ENCODE data around the gene IFNA4.

The IFNA4 gene

GRCh38 chr9:21165516-21165915 is 21.9 kb downstream of the IFNA4 start:
- DNase-seq: no peak

GRCh38 chr9:21160178-21160577 is 27.2 kb downstream of the IFNA4 start:
- DNase-seq: no peak

- no peak for DNase-seq
Measured at GRCh38 chr9:21155501-21155900, 31.9 kb downstream of the IFNA4 start.

GRCh38 chr9:21154018-21154608 is 33.3 kb downstream of the IFNA4 start:
- DNase-seq: no peak

DNA sequence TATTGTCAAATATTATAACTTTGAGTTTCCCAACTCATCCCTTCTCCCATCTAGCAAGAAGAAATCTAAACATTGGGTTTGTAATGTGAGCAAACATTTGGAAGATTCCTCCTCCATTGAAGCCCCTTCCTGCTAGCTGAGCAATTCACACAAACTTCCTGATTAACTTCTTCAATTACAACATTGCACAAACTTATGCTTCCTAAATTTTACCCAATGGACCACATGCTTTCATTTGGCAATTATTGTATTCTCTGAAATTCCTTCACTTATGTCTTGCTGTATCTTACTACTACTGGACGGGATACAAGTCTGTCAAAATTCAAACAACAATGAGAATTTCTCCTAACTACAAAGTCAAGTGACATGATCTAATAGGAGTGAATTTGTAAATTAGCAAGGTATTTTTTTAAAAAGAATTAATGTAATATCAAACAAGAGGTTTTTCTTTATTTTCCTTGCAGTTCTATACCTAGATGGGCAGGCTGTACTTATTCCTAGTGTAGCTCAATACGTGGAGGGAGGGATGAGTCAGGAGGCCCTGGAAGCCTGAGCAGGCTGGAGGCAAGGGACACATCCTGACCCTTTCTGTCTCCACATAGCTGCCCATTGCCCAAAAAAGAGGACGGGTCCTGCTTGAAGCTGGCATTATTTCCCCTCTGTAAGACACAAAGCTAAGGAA is 33.9 kb downstream of the IFNA4 start:
- no peak for DNase-seq

DNA sequence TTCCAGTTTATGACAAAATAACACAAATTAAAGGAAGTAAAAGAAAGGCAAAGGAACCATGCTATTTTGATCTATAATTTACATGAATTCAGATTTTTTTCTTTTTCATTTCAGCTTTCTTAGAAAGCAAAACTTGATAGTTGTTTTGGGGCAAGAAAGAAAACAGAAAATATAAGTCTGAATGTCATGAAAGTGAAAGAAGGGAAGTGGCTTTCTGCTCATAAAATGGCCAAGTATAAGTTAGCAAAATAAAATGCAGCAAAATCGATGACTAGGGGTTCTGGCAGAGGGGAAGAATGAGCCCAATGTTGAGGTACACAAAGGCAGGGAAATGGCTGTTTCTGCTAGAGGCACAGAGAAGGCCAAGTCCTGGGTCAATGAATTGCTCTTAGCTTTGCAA is 42.8 kb downstream of the IFNA4 start:
- no peak for DNase-seq

DNA sequence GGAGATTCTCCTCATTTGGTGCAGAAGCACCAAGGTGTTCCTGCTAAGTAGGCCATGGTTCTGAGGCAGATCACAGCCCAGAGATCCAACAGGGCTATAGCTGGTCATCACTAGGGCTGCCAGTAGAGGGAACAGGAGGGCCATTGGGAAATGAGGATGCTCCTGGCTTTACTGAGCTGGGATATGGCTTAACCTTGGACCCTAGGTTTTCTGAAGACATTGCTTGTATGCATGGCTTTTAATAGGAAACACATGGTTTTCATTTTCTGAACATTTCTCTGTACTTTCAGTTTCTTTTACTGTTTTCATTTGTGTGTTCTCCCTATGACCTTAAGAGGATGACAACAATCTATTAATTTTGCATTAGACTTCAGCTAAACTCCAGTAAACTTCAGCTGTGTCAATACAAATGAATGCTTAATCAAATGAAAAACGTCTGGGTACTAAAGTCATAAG is 45.9 kb downstream of the IFNA4 start, which contains the start of gene IFNW1:
Gene IFNW1 (minus strand): TSS at position 406 of the 456 bp plus-strand sequence. CDS start 262 bp downstream, at position 144.
- DNase-seq: no peak

DNA sequence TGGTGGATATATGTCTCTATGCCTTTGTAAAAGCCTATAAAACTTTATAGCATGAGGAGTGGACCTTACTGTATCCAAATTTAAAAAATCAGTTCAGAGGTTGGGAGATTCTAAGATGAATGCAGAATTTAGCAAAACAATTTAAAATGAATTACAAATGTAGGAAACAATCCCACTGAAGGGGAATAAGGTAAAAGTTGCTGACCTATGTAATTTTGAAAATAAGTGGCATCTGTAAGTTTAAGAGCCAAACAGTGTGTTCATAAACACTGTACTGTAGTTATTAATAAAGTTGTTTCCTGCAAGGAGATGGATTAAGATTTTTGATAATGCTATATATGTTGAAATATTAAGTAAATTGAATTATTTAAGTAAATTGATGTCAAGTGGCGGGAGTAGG is 50.4 kb downstream of the IFNA4 start:
- no peak for DNase-seq
